NCI-H1694 treated with DMSO at 0.1 percent for 48 hours (cell line): ENCODE measurements around the gene RSPH10B2.
"Not testable (repeated sequence)": the region's sequence is repeated elsewhere in the genome, so short reads cannot be mapped to it uniquely, and the experiment has no call there.

Experiments
- DNase-seq: peaks from one replicate; lab custom pipeline; 2025; lab: John Stamatoyannopoulos, UW

RSPH10B2 gene

GRCh38 chr7:6789353-6789752, 35.5 kb downstream of the RSPH10B2 start:
- DNase-seq, result not testable (repeated sequence)

- DNase-seq, result not testable (repeated sequence)
Measured at GRCh38 chr7:6792113-6792872, 38.4 kb downstream of the RSPH10B2 start.

- DNase-seq, result not testable (repeated sequence)
Measured at GRCh38 chr7:6794276-6794675, 40.4 kb downstream of the RSPH10B2 start.

- DNase-seq, result not testable (repeated sequence)
Measured at GRCh38 chr7:6797218-6797617, 43.3 kb downstream of the RSPH10B2 start.

GRCh38 chr7:6798047-6798446, 44.1 kb downstream of the RSPH10B2 start:
- not testable (repeated sequence) for DNase-seq

- not testable (repeated sequence) for DNase-seq
Measured at GRCh38 chr7:6799887-6800286, 46.0 kb downstream of the RSPH10B2 start.

GRCh38 chr7:6800331-6800730, 46.4 kb downstream of the RSPH10B2 start:
- not testable (repeated sequence) for DNase-seq

- not testable (repeated sequence) for DNase-seq
Measured at GRCh38 chr7:6807393-6807918, 53.6 kb downstream of the RSPH10B2 start.

GRCh38 chr7:6807959-6808358, 54.1 kb downstream of the RSPH10B2 start:
- not testable (repeated sequence) for DNase-seq

GRCh38 chr7:6813011-6813410, 59.1 kb downstream of the RSPH10B2 start:
- not testable (repeated sequence) for DNase-seq

- not testable (repeated sequence) for DNase-seq
Measured at GRCh38 chr7:6815470-6815869, 61.6 kb downstream of the RSPH10B2 start.

- DNase-seq, result not testable (repeated sequence)
Measured at GRCh38 chr7:6821622-6822021, 67.7 kb downstream of the RSPH10B2 start.

GRCh38 chr7:6825236-6826125, 71.6 kb downstream of the RSPH10B2 start:
- not testable (repeated sequence) for DNase-seq

GRCh38 chr7:6826151-6826550, 72.2 kb downstream of the RSPH10B2 start, which contains the start of gene CCZ1B:
Gene CCZ1B (minus strand): TSS chr7:6826275. CDS start chr7:6826197, 78 bp downstream.
- DNase-seq, result peak; percentile 23

- DNase-seq, result not testable (repeated sequence)
Measured at GRCh38 chr7:6827180-6827579, 73.3 kb downstream of the RSPH10B2 start.

- DNase-seq, result not testable (repeated sequence)
Measured at GRCh38 chr7:6829616-6830015, 75.7 kb downstream of the RSPH10B2 start.

GRCh38 chr7:6830026-6830425, 76.1 kb downstream of the RSPH10B2 start:
- DNase-seq, result not testable (repeated sequence)

- no peak for DNase-seq
Measured at GRCh38 chr7:6831018-6831725, 77.3 kb downstream of the RSPH10B2 start.

GRCh38 chr7:6833636-6834035, 79.7 kb downstream of the RSPH10B2 start:
- no peak for DNase-seq

GRCh38 chr7:6835521-6835920, 81.6 kb downstream of the RSPH10B2 start:
- not testable (repeated sequence) for DNase-seq

- not testable (repeated sequence) for DNase-seq
Measured at GRCh38 chr7:6837081-6837480, 83.2 kb downstream of the RSPH10B2 start.
